Testis (tissue), 2 donors: ENCODE results near the gene ARL14.

Experiments
- POLR2A ChIP-seq: fragments of 450-650 bp; IDR thresholded peaks from one replicate; pipeline ENCODE4 v1.6.1; 2017; ENCODE audit warnings: antibody characterized with exemption, mild to moderate bottlenecking, moderate library complexity
- TF ChIP-seq, protein P1 (sequence below), 3 experiments: fragments of 450-650 bp in 2 of 3; fragments of 200-600 bp in 1 of 3; sonication (generic) in 1 of 3; IDR thresholded peaks; one replicate each; pipeline ENCODE4 v1.5.1; 2016 to 2019; ENCODE audit warnings: antibody characterized with exemption in 3 of 3, mild to moderate bottlenecking in 2 of 3, moderate library complexity in 1 of 3

DNA sequence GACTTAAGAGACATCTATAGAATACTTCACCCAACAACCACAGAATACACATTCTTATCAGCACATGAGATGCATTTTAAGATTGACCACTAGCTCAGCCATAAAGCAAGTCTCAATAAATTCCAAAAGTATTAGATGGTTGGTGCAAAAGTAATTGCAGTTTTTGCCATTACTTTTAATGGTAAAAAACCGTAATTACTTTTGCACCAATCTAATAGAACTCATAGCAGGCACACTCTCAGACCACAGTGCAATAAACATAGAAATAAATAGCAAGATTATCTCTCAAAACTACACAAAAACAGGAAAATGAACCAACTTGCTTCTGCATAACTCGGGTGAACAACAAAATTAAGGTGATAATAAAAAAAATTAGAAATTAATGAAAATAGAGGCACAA, 45.4 kb downstream of the ARL14 start:
- TF ChIP-seq, protein P1, sequence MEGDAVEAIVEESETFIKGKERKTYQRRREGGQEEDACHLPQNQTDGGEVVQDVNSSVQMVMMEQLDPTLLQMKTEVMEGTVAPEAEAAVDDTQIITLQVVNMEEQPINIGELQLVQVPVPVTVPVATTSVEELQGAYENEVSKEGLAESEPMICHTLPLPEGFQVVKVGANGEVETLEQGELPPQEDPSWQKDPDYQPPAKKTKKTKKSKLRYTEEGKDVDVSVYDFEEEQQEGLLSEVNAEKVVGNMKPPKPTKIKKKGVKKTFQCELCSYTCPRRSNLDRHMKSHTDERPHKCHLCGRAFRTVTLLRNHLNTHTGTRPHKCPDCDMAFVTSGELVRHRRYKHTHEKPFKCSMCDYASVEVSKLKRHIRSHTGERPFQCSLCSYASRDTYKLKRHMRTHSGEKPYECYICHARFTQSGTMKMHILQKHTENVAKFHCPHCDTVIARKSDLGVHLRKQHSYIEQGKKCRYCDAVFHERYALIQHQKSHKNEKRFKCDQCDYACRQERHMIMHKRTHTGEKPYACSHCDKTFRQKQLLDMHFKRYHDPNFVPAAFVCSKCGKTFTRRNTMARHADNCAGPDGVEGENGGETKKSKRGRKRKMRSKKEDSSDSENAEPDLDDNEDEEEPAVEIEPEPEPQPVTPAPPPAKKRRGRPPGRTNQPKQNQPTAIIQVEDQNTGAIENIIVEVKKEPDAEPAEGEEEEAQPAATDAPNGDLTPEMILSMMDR (IDR thresholded peaks at IDR 0.05) = no peak
- TF ChIP-seq POLR2A = no peak
